ENCODE measurements around the gene WDR54.
"Not testable (repeated sequence)": the region's sequence is repeated elsewhere in the genome, so short reads cannot be mapped to it uniquely, and the experiment has no call there.

WDR54 gene

DNA sequence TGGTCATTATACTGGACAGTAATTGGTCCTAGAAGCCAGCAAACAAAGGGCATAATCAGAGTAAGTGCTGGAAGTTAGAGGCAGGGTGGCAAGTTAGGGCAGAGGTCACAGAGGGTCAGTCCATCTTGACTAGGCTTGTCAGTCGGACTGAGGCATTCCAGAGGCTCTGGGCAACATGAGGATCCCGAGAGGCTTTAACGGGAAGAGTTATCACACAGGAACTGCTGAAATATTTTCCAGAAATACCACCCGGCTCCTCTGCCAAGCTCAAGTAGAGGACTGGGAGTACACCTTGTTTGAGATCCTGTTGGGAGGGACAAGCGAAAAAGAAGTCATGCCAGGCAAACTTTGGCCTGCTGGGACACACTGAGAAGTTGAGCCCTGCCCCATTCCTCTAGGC, 13.8 kb upstream of the WDR54 start:
- no peak for DNase-seq

DNA sequence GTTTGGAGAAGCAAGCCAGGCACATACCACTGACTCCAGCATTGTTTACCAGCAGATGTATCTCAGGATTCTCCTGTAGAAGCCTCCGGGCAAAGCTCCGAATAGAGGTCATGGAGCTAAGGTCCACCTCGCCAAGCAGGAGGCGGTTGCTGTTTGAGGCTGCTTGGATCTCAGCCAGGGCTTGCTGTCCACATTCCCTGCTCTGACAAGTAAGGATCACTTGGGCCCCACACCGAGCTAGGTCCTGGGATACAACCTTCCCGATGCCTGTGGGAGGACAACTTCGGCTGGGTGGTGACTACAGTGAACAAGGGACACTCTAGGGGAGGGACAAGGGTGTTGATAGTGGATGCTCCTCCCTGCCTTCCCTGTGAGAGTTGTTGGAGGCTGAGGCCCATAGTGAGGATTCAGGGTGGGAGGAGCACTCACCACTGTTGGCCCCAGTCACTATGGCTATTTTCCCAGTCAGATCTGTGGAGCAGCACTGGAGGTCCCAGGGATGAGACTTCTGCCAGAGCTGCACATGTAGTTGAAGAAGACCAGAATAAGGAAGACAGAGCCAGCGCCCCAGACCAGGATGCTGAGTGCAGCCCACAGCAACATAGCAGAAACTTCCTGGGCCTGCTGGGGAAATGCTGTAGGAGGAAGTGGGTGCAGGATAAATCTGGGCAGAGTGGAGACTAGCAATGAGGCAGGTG, 8.4 kb upstream of the WDR54 start:
- no peak for DNase-seq

DNA sequence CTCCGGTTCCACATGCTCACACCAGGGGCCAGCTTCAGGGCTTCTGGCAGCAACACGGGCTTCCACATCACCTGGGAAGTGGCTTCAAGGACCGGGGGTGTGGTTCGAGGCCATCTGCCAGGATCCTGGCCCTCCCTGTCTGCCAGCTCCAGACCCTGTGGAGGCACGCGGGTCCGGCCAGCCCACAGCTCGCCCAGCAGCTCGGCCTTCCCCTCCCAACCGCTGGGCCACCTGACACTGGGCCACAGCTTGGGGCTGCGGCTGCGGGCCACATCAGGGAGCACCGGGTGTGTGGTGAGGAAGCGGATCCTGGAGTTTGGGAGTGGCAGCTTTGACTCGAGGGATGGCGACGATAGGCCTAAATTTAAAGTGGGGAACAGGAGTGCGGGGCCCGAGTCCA, 7.1 kb upstream of the WDR54 start:
- DNase-seq, result no peak

DNA sequence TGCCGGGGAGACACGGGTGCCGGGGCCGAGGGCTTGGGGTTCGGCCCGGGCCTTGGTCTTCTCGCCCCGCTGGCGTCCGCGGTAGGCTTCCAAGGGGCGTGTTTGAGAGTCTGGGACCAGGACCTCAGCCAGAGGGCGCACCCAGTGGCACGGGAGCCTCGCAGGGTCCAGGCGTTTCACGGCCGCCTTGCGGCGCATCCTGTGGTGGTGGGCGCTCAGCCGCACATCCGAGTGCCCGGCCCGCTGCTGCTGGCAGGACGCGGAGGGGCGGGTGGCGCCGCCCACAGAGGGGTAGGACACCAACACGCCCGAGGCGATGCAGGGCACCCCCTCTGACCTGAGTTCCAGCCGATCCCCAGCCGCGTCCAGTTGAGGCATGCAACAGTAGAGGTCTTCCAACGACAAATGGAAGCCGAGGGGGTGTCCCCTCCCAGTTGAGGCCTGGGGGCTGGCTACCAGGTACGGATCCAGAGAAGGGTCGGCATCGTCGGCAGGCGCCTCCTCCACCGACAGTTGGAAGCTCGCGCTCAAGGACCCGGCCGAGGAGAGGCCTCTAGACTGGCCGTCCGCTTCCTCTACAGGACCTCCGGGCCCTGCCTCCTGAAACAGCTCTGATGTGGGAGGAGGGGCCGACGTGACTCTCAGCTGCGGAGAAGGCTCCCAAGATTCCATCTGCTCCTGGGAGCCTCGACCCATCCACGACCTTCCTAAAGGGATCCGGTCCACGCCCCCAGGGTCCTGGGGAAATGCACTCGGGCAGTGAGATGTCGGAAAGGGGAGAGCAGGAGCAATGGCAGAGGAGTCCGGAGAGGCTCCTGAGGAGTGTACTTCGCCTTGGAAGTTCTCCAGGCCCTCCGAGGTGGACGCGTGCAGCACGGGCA, 6.4 kb upstream of the WDR54 start:
- no peak for DNase-seq

DNA sequence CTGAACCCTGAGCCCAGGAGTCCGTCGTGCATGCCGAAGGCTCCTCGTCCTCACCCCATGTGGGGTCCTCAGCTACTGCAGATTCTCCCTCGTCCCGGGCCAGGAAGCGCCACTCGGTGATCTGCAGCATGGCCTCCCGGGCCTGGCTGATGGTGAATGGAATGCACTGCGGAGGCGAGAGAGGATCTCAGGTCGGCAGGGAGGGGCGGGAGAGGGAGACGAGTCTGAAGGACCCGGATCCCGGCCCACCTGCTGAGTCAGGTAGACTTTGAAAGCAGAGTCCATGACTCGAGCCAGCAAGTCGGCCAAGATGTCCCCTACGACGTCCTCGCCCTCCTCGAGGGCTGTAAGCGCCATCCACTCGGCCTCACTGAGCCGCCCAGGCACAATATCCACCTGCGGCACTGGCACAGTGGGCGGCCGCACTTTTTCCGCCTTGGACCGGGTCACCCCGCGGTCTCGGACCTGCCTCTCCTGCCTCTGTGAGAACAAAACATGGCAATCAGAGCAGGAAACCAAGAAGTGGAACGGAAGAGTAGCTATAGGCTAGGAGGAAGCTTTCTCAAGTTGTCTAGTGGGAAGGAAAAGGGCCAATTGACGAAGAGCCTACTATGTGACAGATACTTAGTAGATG, 5.7 kb upstream of the WDR54 start:
- DNase-seq, result no peak

DNA sequence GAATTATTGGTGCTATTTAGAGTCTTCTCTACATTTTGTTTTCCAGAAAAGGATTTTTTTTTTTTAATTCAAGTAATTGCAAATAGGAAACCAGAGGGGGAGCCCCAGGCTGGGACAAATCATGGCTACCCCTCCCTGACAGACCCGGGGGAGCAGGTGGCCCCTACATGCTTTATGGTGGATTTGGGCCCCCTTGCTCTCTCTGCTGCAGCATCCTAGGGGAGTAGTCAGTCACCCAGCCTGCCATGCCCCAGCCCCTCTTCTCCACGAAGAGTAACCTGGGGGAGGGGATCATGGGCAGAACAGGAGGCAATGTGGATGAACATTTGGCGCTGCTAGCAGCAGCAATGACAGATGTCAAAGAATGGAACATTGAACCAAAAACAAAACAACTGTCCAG, 4.8 kb upstream of the WDR54 start:
- DNase-seq, result no peak

DNA sequence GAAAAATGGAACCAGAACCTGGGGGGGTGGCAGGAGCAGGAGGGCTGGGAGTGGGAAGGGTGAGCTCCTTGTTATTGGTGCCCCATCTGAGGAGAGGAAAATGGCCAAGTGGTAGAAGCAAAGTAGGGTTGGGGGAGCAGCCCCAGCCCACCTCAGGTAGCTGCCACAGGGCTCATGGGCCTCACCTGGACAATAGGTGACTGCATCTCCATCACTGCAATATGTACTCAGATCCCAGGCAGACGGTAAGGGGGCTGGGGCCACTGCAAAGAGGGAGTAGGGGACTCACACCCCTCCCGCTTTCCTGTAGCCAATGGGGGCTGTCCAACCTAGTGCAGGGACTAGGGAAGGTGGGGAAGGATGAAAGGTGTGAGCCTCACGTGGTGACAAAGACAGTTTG, 4.3 kb upstream of the WDR54 start:
- DNase-seq, result no peak

DNA sequence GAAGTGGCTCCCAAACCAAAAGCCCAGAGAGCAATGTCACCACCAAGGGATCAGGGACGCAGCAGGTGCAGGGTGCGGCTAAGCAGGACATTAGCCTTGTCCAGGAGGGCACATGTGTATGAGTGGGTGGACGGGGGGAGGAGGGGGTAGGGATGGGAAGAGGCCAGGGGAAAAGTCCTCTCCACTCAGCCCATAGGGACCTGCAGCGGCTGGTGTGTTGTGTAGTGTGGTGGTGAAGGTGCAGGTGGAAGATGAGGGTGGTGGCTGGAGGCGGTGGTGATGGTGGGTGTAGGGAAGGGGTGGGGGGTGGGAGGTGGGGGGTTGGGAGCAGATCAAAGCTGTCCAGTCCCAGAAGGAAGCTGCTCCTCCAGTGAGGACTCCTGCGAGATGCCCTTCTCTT, 3.8 kb upstream of the WDR54 start:
- no peak for DNase-seq

DNA sequence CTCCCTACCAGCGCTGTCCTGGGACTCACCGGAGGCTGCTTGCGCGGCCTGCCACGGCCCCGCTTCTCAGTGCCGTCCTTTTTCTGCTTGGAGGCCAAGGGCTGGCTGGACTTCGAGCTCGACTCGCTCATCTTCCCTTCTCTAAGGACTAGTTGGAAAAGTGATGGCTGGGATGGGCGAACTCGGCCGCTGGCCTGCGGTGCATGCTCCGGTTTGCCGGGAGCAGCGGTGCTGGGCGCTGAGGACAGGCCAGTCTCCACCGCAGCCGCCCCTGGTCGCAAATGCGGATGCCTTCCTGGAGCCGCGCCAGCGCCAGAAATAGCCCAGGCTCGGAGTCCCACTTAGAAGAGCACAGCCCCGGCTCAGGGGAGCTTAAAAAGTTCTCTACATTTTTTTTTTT, 3.2 kb upstream of the WDR54 start:
- DNase-seq, result no peak

DNA sequence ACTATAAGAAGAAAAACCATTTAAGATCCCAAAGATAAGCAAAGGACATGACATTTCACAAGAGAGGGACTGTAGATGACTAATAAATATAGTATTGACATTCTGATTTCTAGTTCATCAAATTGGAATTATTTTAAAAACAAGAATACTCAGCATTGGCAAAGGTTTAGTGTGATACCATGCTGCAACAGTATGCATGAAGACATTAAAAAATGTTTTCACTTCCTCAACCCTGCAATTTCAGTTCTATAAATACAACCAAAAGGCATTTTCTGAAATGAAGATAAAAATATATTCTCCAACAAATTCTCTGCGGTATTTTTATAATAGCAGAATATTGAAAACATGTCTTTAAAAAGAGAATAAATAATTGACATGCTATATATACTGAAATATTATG, 2.2 kb upstream of the WDR54 start:
- DNase-seq, result no peak

DNA sequence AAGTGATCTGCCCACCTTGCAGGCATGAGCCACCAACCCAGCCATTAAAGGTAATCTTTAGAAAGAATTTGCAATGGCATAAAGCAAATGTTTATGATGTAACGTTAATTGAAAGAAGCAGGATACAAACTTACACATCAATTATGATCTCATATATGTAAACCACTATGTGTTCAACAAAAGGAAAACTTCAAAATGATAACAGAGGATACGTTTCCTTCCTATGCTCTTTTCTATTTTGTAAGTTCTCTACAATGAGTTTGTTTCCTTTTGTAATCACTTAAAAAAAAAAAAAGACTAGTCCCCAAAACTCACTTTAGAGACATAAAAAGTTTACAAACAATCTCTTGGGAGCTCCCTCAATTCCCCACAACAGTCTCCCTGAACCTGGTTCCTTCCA, 1.5 kb upstream of the WDR54 start:
- DNase-seq, result no peak

DNA sequence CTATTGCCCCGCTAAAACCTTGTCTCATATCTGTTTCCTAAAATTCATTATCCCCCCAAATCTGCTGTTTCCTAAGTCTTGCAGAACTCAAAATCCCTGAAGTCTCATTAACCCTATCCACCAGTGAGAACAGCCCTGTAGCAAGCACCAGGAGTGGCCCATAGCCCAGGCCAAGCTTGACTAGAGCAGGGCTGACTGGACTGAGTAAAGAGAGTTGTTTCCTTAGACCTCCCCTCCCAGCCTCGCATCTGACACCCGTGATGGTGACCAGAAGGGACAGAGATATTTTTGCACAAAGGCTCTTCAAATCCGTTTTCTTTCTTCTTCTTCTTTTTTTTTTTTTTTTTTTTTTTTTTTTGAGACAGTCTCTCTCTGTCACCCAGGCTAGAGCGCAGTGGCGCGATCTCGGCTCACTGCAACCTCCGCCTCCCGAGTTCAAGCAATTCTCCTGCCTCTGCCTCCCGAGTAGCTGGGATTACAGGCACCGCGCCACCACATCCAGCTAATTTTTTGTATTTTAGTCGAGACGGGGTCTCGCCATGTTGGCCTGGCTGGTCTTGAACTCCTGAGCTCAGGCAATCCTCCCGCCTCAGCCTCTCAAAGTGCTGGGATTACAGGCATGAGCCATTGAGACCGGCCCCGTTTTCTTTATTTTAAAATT, 957 bp upstream of the WDR54 start:
- DNase-seq, result not testable (repeated sequence)

DNA sequence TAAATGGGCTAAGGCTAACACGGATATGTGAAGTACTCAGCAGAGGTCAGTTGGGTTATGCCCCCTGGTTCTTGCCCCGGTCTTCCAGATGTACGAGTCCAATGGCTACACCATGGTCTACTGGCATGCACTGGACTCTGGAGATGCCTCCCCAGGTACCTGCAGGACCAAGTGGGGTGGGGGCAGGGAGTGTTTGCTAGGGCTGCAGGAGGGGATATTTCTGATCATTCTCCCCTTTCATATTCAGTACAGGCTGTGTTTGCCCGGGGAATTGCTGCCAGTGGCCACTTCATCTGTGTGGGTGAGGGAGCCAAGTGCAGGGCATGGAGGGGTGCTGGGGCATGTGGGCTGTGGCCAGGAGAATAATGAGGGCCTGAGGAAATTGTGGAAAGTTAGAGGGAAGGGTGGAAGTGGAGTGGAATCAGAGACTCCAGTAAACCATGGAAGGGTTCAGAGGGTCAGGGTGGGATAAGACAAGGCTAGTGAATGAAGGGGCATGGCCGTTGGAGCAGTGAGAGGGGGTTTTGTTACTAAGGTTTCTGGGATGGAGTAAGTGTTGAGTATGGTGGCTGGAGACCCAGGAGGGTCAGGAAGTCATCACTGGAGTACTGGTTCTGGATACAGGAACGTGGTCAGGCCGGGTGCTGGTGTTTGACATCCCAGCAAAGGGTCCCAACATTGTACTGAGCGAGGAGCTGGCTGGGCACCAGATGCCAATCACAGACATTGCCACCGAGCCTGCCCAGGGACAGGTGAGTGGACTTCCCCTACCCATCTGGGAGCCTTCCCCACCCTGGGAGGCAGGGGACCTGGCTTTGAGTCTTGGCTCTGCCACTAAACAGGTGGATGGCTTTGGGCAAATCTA, 1.9 kb downstream of the WDR54 start:
- DNase-seq, result no peak

DNA sequence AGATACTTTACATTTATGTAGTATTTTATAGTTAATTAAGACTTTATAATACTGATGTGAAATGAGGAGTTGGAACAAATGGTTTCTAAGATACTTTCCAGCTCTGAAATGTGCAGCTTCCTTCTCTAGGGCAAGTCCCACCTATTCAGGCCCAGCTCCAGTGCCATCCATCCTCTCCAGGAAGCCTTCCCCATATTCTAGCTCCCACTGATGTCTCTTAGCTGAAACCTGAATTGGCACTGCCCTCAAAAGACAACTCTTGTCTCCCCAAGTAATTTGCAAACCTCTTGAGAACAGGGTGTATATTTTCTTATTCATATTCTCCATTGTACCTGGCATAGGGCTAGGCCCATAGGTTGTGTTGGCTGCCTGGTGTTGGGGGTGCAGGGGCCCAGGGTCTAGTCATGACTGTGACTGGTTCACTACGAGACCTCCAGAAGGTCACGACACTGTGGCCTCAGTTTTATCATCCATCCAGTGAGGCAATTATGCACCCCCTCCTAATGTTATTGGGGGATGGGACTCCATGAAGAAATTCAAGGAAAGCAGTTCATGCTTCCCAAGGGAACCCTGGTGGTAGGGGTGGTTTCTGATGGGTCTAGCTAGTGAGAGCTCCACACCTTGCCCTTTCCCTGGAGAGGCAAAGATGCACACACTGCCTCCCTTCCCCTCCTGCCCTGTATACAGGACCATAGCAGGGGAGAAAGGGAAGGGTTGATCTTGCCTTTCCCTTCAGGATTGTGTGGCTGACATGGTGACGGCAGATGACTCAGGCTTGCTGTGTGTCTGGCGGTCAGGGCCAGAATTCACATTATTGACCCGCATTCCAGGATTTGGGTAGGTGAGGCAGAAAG, 2.8 kb downstream of the WDR54 start:
- no peak for DNase-seq

DNA sequence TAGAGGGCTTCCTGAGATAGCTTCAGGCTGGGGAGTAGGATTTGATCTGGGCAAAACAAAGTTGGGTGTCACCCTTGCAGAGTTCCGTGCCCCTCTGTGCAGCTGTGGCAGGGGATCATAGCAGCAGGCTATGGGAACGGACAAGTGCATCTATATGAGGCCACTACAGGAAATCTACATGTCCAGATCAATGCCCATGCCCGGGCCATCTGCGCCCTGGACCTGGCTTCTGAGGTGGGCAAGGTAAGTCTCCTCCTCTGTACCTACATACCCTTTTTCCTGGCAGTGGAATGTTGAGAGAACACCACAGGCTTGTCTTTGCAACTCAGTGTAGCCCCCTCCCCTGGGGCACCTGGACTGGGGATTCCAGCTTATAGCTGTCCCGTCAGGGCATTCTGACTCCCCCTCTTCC, 3.5 kb downstream of the WDR54 start:
- DNase-seq, result no peak

DNA sequence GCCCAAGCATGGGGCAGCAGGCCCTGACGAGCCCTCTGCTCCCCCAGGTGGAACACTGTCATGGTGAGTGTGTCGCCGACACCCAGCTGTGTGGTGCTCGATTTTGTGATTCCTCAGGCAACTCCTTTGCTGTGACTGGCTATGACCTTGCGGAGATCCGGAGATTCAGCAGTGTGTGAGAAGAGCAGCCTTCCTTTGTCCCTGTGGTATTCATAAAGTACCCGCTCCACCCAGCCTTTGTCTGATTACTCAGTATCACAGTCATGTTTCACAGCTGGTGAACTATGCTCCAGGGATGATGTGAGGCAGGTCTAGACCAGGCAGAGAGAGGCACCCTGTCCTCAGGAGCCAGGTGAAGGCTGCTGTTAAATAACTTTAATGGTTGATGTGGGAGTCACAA, 4.0 kb downstream of the WDR54 start:
- DNase-seq, result no peak

DNA sequence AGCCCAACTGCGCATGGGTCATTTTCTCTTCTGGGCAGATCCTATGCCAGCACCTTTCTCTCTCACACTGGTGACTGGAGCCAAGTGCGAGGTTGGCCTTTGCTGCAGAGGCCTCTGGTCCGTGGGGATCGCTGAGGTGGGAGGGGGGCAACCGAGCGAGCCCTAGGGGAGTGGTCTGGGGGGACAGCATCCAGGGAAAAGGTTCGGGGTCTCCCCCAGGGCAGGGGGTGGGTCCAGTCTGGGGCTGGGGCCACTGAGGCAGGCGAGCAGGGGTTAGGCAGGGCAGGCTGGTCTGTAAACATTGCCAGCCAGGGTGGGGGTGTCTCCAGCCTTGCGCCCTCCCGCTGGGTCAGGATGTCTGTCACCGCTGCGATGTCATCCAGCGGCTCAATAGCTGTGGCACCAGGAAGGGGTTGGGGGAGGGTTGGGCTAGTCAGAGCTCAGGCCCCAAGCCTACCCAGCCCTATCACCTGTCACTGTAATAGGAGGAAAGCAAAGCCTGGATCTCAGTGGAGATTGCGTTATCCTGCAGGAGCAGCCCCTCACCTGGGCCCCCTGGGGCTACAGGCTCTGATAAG, 4.7 kb downstream of the WDR54 start:
- DNase-seq, result no peak

DNA sequence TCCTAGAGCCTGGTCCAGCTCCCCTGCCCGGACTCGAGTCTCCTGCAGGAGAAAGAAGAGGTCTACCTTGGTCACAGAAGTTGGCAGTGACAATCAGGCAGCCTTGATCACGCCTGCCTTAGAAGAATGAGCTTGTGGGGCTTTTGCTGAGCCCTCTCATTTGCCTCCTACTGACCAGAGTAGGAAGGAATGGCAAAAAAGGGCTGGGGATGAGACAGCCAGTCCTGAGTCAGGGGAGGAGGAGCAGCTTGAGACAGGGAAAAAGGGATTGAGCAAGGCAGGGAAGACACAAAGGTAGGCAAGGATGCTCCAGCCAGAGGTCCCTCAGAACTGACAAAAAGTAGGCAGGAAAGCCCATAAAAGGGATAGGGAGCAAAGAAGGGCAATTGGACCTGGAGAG, 6.0 kb downstream of the WDR54 start:
- no peak for DNase-seq

DNA sequence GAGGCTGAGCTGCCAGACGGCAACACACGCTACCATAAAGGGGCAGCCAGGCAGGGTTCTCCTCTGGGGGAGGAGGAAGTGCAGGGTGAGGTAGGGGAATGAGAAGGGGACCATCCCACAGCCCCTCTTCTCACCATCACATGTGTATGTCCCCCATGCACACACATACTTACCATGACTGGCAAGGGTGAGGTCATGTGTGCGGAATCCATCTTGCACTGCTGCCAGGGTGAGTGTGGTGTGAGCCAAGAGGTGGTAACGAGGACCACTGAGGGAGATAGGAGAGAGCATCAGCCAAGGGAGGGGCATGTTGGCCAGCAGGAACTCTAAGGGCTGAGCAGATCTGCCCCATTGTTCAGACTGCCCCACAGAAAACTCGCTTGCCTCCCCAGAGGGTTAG, 7.1 kb downstream of the WDR54 start:
- DNase-seq, result no peak

DNA sequence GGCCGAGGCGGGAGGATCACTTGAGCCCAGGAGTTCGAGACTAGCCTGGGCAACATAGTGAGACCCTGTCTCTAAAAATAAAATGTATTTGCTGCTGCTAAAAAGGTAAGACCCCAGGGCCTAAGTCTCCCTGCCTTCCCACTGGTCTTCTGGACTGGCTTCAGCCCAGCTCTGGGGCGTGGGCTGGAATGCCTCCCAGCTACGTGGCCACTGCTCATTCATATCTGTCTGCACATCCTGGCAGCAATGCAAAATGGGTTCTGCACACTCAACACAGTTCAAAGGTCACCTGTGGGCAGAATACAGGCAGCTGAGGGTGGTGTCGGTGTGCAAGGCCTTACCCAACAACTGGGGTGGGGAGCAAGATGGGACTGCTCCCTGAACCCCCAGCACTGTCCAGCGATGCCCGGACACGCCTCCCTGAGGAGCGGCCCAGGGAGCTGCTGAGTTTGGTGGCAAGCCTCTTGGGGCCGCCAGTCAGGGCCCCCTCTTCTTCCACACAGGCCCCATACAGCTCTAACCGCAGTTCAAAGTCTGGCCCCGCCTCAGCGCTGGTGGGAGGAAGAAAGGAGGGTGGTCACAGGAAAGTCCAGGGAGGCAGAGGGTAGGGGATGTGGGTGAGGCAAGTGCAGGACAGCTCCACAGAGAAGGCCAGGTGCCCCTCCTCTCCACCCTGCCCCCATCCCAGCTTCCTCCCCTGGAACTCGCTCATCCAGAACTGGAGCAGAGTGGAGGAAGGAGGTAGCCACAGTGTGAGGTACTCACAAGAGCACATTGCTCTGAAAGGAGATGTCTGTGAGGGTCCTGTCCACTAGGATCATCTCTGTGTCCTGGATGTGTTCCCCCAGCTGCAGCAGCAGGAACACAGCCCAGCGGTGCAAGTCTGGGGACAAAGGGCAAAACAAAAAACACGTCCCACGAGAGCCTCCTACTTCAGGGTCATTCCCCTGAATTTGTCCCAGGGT, 8.2 kb downstream of the WDR54 start:
- no peak for DNase-seq

All from GOT3 (cell line).